GM23248 (cell line): ENCODE data around the gene WDR87. TPM values are rescaled to one million over a fixed set of nuclear protein-coding genes. Genes with fewer than 3 reads are reported as not detected.

Experiments used
- DNase-seq: peaks from one replicate; pipeline ENCODE4 v3.0.0-alpha.2; 2015
- H2AFZ ChIP-seq: fragments of 200-600 bp; sonication (generic); 2 replicates; pipeline ENCODE4 v1.6.1; 2016; ENCODE audit warnings: antibody characterized with exemption
- H3F3A ChIP-seq: fragments of 200-600 bp; sonication (generic); 2 replicates; pipeline ENCODE4 v1.6.1; 2016; ENCODE audit warnings: mild to moderate bottlenecking, antibody characterized with exemption, mixed run types; ENCODE audit not compliant: insufficient read depth
- H3K27ac ChIP-seq: fragments of 200-600 bp; sonication (generic); 2 replicates; pipeline ENCODE4 v1.5.1; 2016; ENCODE audit warnings: mild to moderate bottlenecking
- H3K27me3 ChIP-seq: fragments of 200-600 bp; sonication (generic); replicated peaks from 2 replicates; pipeline ENCODE4 v1.6.1; 2016; ENCODE audit warnings: mild to moderate bottlenecking; ENCODE audit not compliant: insufficient read depth
- H3K36me3 ChIP-seq: fragments of 200-600 bp; sonication (generic); 2 replicates; pipeline ENCODE4 v1.6.1; 2016; ENCODE audit warnings: low read depth, mild to moderate bottlenecking
- H3K4me1 ChIP-seq: fragments of 200-600 bp; sonication (generic); 2 replicates; pipeline ENCODE4 v1.6.1; 2016; ENCODE audit warnings: mild to moderate bottlenecking; ENCODE audit not compliant: insufficient read depth
- H3K4me2 ChIP-seq: fragments of 200-600 bp; sonication (generic); one replicate; pipeline ENCODE4 v1.6.1; 2016; ENCODE audit warnings: mild to moderate bottlenecking; ENCODE audit not compliant: unreplicated experiment
- H3K4me3 ChIP-seq: fragments of 200-600 bp; sonication (generic); 2 replicates; pipeline ENCODE4 v1.5.1; 2016; ENCODE audit warnings: mild to moderate bottlenecking
- H3K79me2 ChIP-seq: fragments of 200-600 bp; sonication (generic); 2 replicates; pipeline ENCODE4 v1.6.1; 2016; ENCODE audit warnings: mild to moderate bottlenecking; ENCODE audit not compliant: insufficient read depth
- H3K9ac ChIP-seq: fragments of 200-600 bp; sonication (generic); 2 replicates; pipeline ENCODE4 v1.6.1; 2016; ENCODE audit warnings: mild to moderate bottlenecking
- H3K9me2 ChIP-seq: fragments of 200-600 bp; sonication (generic); 2 replicates; pipeline ENCODE4 v1.6.1; 2016; ENCODE audit warnings: mixed run types, mild to moderate bottlenecking, moderate library complexity; ENCODE audit not compliant: insufficient read depth
- H3K9me3 ChIP-seq: fragments of 200-600 bp; sonication (generic); one replicate; pipeline ENCODE4 v1.6.1; 2017; ENCODE audit warnings: low read depth
- H4K20me1 ChIP-seq: fragments of 200-600 bp; sonication (generic); 2 replicates; pipeline ENCODE4 v1.6.0; 2016; ENCODE audit not compliant: insufficient read depth
- EZH2 ChIP-seq: fragments of 200-600 bp; sonication (generic); IDR thresholded peaks from 2 replicates; pipeline ENCODE4 v1.6.1; 2018; ENCODE audit warnings: antibody characterized with exemption, mild to moderate bottlenecking; ENCODE audit not compliant: insufficient read depth, poor library complexity, severe bottlenecking
- EZH2phosphoT487 ChIP-seq: fragments of 200-600 bp; sonication (generic); IDR thresholded peaks from 2 replicates; pipeline ENCODE4 v1.6.1; 2018; ENCODE audit warnings: antibody characterized with exemption, moderate library complexity, mild to moderate bottlenecking, low read depth; ENCODE audit not compliant: insufficient read depth
- WGBS, 2 experiments: methylation state at CpG; one replicate each; pipeline ENCODE4 v1.1.6; 2015 to 2017; ENCODE audit warnings: low lambda C conversion rate in 2 of 2, low coverage in 1 of 2; ENCODE audit errors: missing lambda C conversion rate in 2 of 2; 5-methylcytosine and 5-hydroxymethylcytosine counted together
- in situ Hi-C: fragments of 300-500 bp; cut with MboI; formaldehyde crosslinking; loops from 2 replicates; pipeline ENCODE4 v1.15.0; 2020
- polyA plus RNA-seq: library from polyadenylated mRNA; unstranded; fragments of >200 nt; fragmentation: Nextera tagmentation; extraction: Ambion mirVana; gene quantifications from 2 replicates; pipeline ENCODE4 v1.2.1, GENCODE V29; 2016
- total RNA-seq: library from RNA; depleted of rRNA; stranded (reverse); fragments of >200 nt; shearing (Covaris generic); gene quantifications from 2 replicates; pipeline ENCODE4 v1.2.3, GENCODE V29; 2014

Gene WDR87
- total and polyA plus RNA-seq, 2 experiments from 2014 or later, result not detected

DNA sequence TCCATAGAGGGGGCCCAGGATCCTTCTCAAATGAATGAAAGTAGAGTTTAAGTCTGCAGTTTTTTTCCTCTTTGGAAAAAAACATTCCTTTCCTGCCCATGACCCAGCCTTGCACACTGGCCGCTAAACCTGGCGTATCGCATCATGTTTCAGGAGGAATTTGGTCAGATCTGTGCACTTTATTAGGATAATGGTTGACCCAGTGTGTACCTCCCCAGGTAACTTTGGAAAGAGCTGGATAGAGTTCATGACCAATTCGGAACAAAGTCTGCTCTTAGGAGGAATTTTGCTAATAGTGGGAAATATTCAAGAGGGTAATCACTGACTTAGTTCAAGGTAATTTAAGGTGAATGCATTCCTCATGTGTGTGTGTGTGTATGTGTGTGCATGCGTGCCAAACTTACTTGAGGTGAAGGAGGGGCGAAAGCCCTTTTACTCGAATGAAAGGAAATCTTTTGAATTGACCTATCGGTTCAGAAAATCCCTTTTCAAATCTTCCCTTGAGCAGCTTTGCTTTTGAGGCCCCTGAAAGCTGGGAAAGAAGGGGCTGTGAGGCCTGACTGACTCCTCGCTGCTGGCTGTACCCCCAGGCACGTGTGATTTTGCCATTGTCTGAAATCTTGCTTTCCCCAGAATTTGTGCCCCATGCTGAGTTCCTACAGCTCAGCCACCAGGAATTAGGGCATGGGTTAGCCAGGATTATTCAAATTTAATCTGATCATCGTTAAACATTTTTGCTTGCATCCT lies 47.0 kb upstream of the WDR87 start:
- Histone ChIP-seq H3K4me3 (no peak overlapping the region), H3K4me1 (peaks cover 12% of the 10 kb centered on the region), H3K9me3 (no peaks in the 10 kb centered on the region), H3K36me3 (no peaks in the 10 kb centered on the region), H3K27me3 (no peaks in the 10 kb centered on the region), H3K9ac (peak overlapping the region; percentile 10; the same call in 1 of the 2 replicates), H3K4me2 (peak overlapping the region; percentile 16), H3F3A (peaks cover 6% of the 10 kb centered on the region; the same call in 1 of the 2 replicates), H3K79me2 (peaks cover 98% of the 10 kb centered on the region), H3K9me2 (no peaks in the 10 kb centered on the region), H2AFZ (no peak overlapping the region), H3K27ac (peak overlapping the region; percentile 2; the same call in 1 of the 2 replicates), H4K20me1 (no peaks in the 10 kb centered on the region)
- no peak for TF ChIP-seq EZH2
- no peak for TF ChIP-seq EZH2phosphoT487
- 77 to 81% methylated on average over 11 of the region's 11 CpGs for WGBS, 2 experiments
- peak; percentile 47 for DNase-seq
- in situ Hi-C loops, result no loop called here

DNA sequence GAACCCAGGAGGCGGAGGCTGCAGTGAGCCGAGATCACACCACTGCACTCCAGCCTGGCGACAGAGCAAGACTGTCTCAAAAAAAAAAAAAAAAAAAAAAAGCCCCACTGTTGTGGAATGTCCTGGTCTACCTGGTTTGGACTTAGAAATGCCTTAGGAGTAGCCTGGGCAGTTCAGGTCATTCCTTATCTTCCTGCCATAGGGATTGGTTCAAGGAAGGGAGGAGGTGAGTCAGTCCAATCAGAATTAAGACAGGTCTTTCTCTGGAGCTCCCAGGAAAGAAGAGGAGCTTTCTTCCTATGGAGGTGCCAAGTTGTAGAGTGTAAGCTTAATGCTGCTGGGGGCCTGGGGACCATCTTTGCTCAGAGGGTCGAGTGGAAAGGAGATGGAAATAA lies 45.4 kb upstream of the WDR87 start:
- H3K4me3 ChIP-seq, result no peak overlapping the region
- TF ChIP-seq EZH2, result no peak
- in situ Hi-C loops, result no loop called here
- H4K20me1 ChIP-seq, result no peaks in the 10 kb centered on the region
- WGBS, 2 experiments, result 83 to 84% methylated on average over 4 of the region's 4 CpGs
- no peak overlapping the region for H3K4me2 ChIP-seq
- no peaks in the 10 kb centered on the region for H3K36me3 ChIP-seq
- peaks cover 97% of the 10 kb centered on the region for H3K79me2 ChIP-seq
- no peak overlapping the region for H3K9ac ChIP-seq
- peaks cover 12% of the 10 kb centered on the region for H3K4me1 ChIP-seq
- no peaks in the 10 kb centered on the region for H3K27me3 ChIP-seq
- DNase-seq, result no peak
- H3K9me3 ChIP-seq, result no peaks in the 10 kb centered on the region
- H2AFZ ChIP-seq, result no peak overlapping the region
- H3F3A ChIP-seq, result peaks cover 6% of the 10 kb centered on the region; the same call in 1 of the 2 replicates
- no peak overlapping the region for H3K27ac ChIP-seq
- no peaks in the 10 kb centered on the region for H3K9me2 ChIP-seq

DNA sequence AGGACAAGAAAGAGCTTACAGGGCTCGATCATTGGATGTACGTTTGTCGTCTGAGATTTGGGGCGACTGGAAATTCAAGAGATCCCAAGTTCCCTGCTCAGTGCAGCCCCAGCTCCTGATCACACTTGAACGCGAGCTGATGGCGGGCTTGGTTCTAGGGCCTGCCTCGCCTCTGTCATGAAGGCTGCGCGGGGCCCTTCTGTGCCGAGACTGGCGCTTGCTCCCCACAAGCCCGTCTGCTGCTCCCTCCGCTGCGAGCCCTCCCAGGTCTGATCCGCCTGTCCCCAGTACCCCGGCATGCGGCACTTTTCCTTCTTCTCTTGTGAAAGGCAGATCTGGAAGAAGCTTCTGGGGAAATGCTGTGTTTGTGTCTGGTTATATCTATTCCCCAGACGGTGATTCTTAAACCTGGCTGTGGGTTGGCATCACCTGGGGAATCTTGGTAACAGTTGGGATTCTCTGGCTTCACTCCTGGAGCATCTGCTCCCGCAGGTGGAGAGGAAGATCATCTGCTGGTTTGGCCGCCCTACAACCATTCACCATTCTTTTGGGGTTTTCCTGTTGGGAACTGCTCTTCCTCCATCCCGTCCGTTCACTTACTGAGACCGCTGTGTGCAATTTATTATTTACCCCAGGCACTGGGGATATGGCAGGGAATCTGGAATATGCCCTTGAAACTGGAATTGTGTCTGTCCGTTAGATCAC lies 44.2 kb upstream of the WDR87 start:
- TF ChIP-seq EZH2 (no peak), EZH2phosphoT487 (no peak)
- Histone ChIP-seq H3K9me2 (no peaks in the 10 kb centered on the region), H3K4me1 (peaks cover 12% of the 10 kb centered on the region), H3K36me3 (no peaks in the 10 kb centered on the region), H3K9ac (no peak overlapping the region), H3K4me3 (no peak overlapping the region), H2AFZ (no peak overlapping the region), H4K20me1 (no peaks in the 10 kb centered on the region), H3K79me2 (peaks cover 97% of the 10 kb centered on the region), H3K27me3 (no peaks in the 10 kb centered on the region), H3K9me3 (no peaks in the 10 kb centered on the region), H3K4me2 (no peak overlapping the region), H3F3A (peaks cover 6% of the 10 kb centered on the region; the same call in 1 of the 2 replicates), H3K27ac (no peak overlapping the region)
- DNase-seq, result no peak
- in situ Hi-C loops, result no loop called here
- 93 to 96% methylated on average over 24 to 25 of the region's 25 CpGs for WGBS, 2 experiments

DNA sequence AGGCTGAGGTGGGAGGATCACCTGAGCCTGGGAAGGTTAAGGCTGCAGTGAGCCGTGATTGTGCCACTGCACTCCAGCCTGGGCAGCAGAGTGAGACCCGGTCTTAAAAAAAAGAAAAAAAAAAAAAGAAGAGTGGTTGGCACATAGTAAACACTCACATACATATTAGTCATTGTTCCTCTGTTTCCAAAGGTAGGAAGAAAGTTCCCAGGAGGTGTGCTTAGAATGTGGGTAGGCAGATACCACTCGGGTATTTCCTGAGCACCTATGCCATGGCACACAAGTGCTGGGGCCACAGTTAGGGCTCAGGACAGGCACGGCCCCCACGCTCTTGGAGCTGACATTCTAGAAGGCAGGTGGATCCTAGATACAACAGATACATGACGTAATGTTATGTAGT lies 42.0 kb upstream of the WDR87 start:
- DNase-seq, result no peak
- in situ Hi-C loops, result no loop called here
- Histone ChIP-seq H3K9me3 (no peaks in the 10 kb centered on the region), H2AFZ (no peak overlapping the region), H3K9me2 (no peaks in the 10 kb centered on the region), H3K4me2 (no peak overlapping the region), H3K27ac (no peak overlapping the region), H3K79me2 (peaks cover 99% of the 10 kb centered on the region), H3K4me1 (peaks cover 3% of the 10 kb centered on the region), H3K27me3 (no peaks in the 10 kb centered on the region), H3F3A (no peaks in the 10 kb centered on the region), H3K36me3 (no peaks in the 10 kb centered on the region), H3K4me3 (no peak overlapping the region), H3K9ac (no peak overlapping the region), H4K20me1 (no peaks in the 10 kb centered on the region)
- TF ChIP-seq EZH2 (no peak), EZH2phosphoT487 (no peak)
- 90 to 94% methylated on average over 6 of the region's 6 CpGs for WGBS, 2 experiments
